Measurements from ENCODE around the gene CEMP1. TPM values are rescaled to one million over a fixed set of nuclear protein-coding genes. Genes with fewer than 3 reads are reported as not detected.
A peak's percentile ranks its signal among the peaks of the same experiment; 100 is the strongest.

The CEMP1 gene
- total RNA-seq, 1 donor from 2014 or later = not detected

- Histone ChIP-seq H3K27me3 (ENCODE audit: low read depth) (no peaks in the 10 kb centered on the region), H3K4me1 (peaks cover 20% of the 10 kb centered on the region), H3K4me3 (no peak overlapping the region), H3K36me3 (peaks cover 50% of the 10 kb centered on the region), H3K9me3 (replicated peaks) (no peaks in the 10 kb centered on the region), H3K27ac (replicated peaks) (no peak overlapping the region)
- intact Hi-C loops (cut with micrococcal nuclease) = no loop called here
- TF ChIP-seq, protein P1, sequence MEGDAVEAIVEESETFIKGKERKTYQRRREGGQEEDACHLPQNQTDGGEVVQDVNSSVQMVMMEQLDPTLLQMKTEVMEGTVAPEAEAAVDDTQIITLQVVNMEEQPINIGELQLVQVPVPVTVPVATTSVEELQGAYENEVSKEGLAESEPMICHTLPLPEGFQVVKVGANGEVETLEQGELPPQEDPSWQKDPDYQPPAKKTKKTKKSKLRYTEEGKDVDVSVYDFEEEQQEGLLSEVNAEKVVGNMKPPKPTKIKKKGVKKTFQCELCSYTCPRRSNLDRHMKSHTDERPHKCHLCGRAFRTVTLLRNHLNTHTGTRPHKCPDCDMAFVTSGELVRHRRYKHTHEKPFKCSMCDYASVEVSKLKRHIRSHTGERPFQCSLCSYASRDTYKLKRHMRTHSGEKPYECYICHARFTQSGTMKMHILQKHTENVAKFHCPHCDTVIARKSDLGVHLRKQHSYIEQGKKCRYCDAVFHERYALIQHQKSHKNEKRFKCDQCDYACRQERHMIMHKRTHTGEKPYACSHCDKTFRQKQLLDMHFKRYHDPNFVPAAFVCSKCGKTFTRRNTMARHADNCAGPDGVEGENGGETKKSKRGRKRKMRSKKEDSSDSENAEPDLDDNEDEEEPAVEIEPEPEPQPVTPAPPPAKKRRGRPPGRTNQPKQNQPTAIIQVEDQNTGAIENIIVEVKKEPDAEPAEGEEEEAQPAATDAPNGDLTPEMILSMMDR (IDR thresholded peaks at IDR 0.05; ENCODE audit: borderline replicate concordance) = no peak
- DNase-seq = peak; percentile 13
Observed at GRCh38 chr16:2528161-2529060, 2.8 kb downstream of the CEMP1 start.

DNA sequence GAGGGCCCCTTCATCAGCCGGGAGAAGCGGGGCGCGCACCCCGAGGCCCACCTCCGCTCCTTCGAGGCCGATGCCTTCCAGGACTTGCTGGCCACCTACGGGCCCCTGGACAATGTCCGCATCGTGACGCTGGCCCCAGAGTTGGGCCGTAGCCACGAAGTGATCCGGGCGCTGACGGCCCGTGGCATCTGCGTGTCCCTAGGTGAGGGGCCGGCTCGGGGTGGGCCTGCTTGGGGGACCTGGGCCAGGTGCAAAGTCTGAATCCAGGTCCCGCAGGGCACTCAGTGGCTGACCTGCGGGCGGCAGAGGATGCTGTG, 3.5 kb downstream of the CEMP1 start:
- H3K27me3 ChIP-seq (ENCODE audit: low read depth) = no peaks in the 10 kb centered on the region
- no peak overlapping the region for H3K4me3 ChIP-seq
- TF ChIP-seq, protein P1 (IDR thresholded peaks at IDR 0.05; ENCODE audit: borderline replicate concordance) = no peak
- intact Hi-C loops (cut with micrococcal nuclease) = no loop called here
- peaks cover 15% of the 10 kb centered on the region for H3K4me1 ChIP-seq
- no peaks in the 10 kb centered on the region for H3K9me3 ChIP-seq (replicated peaks)
- no peak for DNase-seq
- peaks cover 57% of the 10 kb centered on the region for H3K36me3 ChIP-seq
- H3K27ac ChIP-seq (replicated peaks) = no peak overlapping the region

GRCh38 chr16:2527071-2527783, 4.0 kb downstream of the CEMP1 start:
- Histone ChIP-seq H3K27me3 (ENCODE audit: low read depth) (no peaks in the 10 kb centered on the region), H3K4me1 (peaks cover 10% of the 10 kb centered on the region), H3K27ac (replicated peaks) (no peak overlapping the region), H3K4me3 (no peak overlapping the region), H3K9me3 (replicated peaks) (no peaks in the 10 kb centered on the region), H3K36me3 (peaks cover 61% of the 10 kb centered on the region)
- intact Hi-C loops (cut with micrococcal nuclease) = no loop called here
- DNase-seq = no peak
- TF ChIP-seq, protein P1 (IDR thresholded peaks at IDR 0.05; ENCODE audit: borderline replicate concordance) = no peak

DNA sequence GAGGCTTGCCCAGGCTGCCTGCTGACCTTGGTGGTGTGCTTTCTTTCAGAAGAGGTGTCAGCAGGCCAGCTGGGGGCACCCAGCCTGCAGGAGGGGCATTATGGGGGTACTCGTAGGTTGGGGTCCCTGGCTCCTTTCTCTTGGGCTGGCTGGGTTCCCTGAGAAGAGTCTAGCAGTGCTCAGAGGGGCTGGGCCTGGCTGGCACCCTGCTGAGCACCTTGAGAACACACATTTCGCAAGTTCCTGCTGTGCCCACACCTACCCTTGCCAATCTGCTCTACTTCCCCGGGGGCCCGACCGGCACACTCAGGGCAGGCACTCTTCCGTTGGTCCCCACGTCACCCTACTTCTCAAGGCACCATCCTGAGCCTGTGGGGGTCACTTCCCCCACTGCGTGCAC, 5.1 kb downstream of the CEMP1 start:
- Histone ChIP-seq H3K4me3 (no peak overlapping the region), H3K36me3 (peaks cover 67% of the 10 kb centered on the region), H3K27ac (replicated peaks) (no peak overlapping the region), H3K4me1 (peaks cover 7% of the 10 kb centered on the region), H3K9me3 (replicated peaks) (no peaks in the 10 kb centered on the region), H3K27me3 (ENCODE audit: low read depth) (no peaks in the 10 kb centered on the region)
- TF ChIP-seq, protein P1 (IDR thresholded peaks at IDR 0.05; ENCODE audit: borderline replicate concordance) = no peak
- intact Hi-C loops (cut with micrococcal nuclease) = no loop called here
- DNase-seq = no peak

- TF ChIP-seq, protein P1 (IDR thresholded peaks at IDR 0.05; ENCODE audit: borderline replicate concordance) = no peak
- intact Hi-C loops (cut with micrococcal nuclease) = no loop called here
- no peak overlapping the region for H3K27ac ChIP-seq (replicated peaks)
- H3K4me1 ChIP-seq = peaks cover 16% of the 10 kb centered on the region
- H3K27me3 ChIP-seq (ENCODE audit: low read depth) = no peaks in the 10 kb centered on the region
- DNase-seq = no peak
- H3K36me3 ChIP-seq = peaks cover 65% of the 10 kb centered on the region
- no peak overlapping the region for H3K4me3 ChIP-seq
- no peaks in the 10 kb centered on the region for H3K9me3 ChIP-seq (replicated peaks)
Observed at GRCh38 chr16:2524339-2524938, 6.8 kb downstream of the CEMP1 start.

All from left ventricle myocardium inferior (tissue), 1 donor.